C4-2B (cell line): ENCODE results near the gene UCN3.

Experiments used
- H3K27ac ChIP-seq: fragments of 450-650 bp; 2 replicates; pipeline ENCODE4 v1.5.1; 2017
- ZFX ChIP-seq: fragments of 450-650 bp; IDR thresholded peaks from 2 replicates; pipeline ENCODE4 v1.6.1; 2017
- TF ChIP-seq, protein P1 (sequence below): fragments of 450-650 bp; conservative IDR thresholded peaks from 2 replicates; pipeline ENCODE4 v1.5.1; 2017; ENCODE audit warnings: mild to moderate bottlenecking

The UCN3 gene

DNA sequence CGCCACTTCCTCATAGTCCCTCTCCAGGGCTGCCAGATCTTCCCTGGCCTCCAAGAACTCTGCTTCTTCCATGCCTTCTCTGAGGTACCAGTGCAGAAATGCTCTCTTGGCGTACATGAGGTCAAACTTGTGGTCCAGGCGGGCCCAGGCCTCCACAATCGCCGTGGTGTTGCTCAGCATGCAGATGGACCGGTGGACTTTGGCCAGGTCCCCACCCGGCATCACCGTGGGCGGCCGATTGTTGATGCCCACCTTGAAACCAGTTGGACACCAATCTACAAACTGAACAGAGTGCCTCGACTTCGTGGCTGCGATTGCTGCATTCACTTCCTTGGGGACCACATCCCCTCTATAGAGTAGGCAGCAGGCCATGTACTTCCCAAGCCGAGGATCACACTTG lies 28.8 kb downstream of the UCN3 start:
- H3K27ac ChIP-seq: no peak overlapping the region
- TF ChIP-seq, protein P1, sequence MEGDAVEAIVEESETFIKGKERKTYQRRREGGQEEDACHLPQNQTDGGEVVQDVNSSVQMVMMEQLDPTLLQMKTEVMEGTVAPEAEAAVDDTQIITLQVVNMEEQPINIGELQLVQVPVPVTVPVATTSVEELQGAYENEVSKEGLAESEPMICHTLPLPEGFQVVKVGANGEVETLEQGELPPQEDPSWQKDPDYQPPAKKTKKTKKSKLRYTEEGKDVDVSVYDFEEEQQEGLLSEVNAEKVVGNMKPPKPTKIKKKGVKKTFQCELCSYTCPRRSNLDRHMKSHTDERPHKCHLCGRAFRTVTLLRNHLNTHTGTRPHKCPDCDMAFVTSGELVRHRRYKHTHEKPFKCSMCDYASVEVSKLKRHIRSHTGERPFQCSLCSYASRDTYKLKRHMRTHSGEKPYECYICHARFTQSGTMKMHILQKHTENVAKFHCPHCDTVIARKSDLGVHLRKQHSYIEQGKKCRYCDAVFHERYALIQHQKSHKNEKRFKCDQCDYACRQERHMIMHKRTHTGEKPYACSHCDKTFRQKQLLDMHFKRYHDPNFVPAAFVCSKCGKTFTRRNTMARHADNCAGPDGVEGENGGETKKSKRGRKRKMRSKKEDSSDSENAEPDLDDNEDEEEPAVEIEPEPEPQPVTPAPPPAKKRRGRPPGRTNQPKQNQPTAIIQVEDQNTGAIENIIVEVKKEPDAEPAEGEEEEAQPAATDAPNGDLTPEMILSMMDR: no peak
- TF ChIP-seq ZFX: no peak

DNA sequence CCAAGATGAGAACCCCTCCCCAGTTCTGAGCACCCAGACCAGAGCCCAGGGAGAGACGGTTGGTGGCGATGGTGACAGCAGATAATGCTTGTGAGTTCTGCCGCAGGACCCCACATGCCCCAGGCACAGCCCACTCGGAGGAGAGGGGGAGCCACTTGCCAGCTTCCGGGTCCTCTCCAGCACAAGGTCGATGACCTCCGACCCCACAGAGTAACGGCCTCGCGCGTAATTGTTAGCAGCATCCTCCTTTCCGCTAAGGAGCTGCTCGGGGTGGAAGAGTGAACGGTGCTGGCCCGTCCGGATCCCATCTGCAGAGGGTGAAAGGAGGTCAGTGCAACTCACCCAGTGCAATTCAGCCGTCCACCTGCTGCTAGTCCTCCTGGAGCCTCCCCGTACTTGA lies 30.4 kb downstream of the UCN3 start:
- H3K27ac ChIP-seq: no peak overlapping the region
- TF ChIP-seq, protein P1: no peak
- no peak for TF ChIP-seq ZFX

DNA sequence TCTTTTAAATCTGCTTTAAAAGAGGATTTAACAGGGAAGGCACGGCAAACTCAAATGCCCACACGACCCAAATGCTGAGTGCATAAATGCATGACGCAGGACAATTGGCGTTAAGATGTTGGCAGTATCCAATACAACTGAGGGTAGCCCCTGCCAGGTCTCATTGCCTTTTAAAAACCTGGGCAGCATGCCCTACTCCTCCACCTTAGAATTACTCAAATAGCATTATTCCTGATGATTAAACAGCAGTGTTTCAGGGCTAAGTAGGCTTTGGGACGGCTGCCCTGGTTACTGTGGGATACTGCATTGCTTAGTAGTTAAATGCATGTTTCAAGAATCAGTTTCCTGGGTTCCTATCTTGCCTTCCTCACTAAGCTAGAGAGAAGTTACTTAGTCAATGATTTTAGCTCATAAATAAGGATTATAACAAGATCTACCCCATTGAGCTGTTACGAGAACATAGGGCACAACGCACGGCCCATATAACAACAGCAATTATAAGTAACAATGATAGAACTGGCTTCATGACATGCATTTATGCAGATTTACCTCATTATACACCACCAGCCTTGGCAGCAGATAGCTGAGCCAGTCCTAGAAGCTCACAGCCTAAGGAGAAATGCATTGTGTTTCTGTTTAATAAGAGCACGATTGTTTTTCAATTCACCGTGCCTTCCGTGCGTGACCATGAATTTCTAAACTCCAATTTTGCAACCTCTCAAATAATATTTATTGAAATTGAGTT lies 32.0 kb downstream of the UCN3 start:
- H3K27ac ChIP-seq: no peak overlapping the region
- TF ChIP-seq, protein P1: no peak
- no peak for TF ChIP-seq ZFX

DNA sequence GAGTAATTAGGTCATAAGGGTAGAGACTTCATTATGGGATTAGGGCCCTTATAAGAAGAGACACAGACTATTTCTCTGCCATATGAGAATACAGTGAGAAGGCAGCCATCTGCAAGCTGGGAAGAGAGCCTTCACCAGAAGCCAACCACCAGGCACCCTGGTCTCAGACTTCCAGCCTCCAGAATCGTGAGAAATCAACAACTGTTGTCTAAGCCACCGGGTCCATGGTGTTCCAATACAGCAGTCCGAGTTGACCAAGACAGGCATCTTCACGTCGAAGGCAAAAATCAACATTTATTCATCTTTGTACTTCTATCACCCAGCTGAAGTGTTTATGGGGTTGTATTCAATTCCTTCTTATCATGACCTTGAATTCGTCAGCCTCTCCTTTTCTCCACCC lies 34.6 kb downstream of the UCN3 start:
- H3K27ac ChIP-seq: no peak overlapping the region
- TF ChIP-seq, protein P1: no peak
- no peak for TF ChIP-seq ZFX

DNA sequence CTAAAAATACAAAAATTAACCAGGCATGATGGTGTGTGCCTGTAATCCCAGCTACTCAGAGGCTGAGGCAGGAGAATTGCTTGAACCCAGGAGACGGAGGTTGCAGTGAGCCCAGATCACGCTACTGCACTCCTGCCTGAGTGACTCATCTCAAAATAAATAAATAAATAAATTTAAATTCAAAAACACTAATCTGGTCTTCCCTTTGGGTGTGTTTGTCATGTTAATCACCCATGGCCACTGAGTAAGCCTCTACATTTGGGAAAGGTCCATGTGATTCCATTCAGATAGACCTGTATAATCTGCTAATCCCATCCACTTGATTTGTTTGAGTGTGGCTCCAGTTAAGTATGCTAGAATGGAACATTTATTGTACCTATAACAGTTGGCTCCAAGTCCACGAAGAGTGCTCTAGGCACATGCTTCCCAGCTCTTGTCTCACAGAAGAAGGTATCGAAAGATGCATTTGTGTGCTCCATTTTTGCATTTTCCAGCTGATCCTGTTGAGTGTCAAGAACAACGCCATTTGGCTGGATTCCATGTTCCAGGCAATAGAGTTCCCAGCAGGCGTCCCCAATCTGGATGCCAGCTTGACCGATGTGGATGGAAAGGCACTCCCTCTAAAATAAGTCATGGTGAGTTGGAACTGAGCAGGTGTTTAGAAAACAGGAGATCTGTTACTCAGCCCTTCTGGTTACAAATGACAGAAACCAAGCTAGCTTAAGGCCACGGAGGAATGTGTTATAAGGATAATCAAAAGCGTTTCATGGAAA lies 35.9 kb downstream of the UCN3 start:
- no peak overlapping the region for H3K27ac ChIP-seq
- TF ChIP-seq, protein P1: no peak
- TF ChIP-seq ZFX: no peak

DNA sequence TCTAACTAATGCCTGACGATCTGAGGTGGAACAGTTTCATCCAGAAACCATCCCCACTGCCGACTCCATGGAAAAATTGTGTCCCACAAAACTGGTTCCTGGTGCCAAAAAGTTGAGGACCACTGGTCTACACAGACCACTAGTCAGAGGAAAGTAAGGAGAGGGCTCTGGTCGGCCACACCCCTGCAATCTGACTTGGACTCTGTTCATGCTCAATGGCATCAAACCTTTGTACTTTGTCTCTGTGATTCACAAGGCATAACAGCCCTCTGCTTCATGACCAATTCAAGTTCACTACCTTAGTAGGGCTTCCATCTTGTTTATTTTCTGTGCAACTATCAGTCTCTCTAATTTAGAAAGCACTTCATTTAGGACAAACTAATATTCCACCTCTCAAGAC lies 38.0 kb downstream of the UCN3 start:
- no peak for TF ChIP-seq ZFX
- TF ChIP-seq, protein P1: no peak

More for the DNA sequence above, 38.0 kb downstream of the UCN3 start:
- H3K27ac ChIP-seq: no peak overlapping the region
